KMS-11 (cell line): ENCODE results near the gene DIRAS1.
"Not testable (repeated sequence)": the region's sequence is repeated elsewhere in the genome, so short reads cannot be mapped to it uniquely, and the experiment has no call there.

ENCODE experiments used
- H2AFZ ChIP-seq: fragments of 200-600 bp; sonication (generic); 2 replicates; pipeline ENCODE4 v1.6.1; 2016; ENCODE audit warnings: antibody characterized with exemption, mixed run types, low read depth
- H3K27ac ChIP-seq: fragments of 200-600 bp; sonication (generic); 2 replicates; pipeline ENCODE4 v1.6.1; 2016; ENCODE audit warnings: mild to moderate bottlenecking, mixed run types
- H3K27me3 ChIP-seq: fragments of 200-600 bp; sonication (generic); 2 replicates; pipeline ENCODE4 v1.6.1; 2017; ENCODE audit warnings: mild to moderate bottlenecking, low read depth, mixed run types, moderate library complexity; ENCODE audit not compliant: insufficient read depth
- H3K36me3 ChIP-seq: fragments of 200-600 bp; sonication (generic); 2 replicates; pipeline ENCODE4 v1.6.1; 2017; ENCODE audit warnings: mild to moderate bottlenecking, mixed run types; ENCODE audit not compliant: insufficient read depth
- H3K4me1 ChIP-seq: fragments of 200-600 bp; sonication (generic); 2 replicates; pipeline ENCODE4 v1.6.1; 2016; ENCODE audit warnings: mild to moderate bottlenecking, low read depth, mixed run types; ENCODE audit not compliant: poor library complexity, severe bottlenecking
- H3K4me2 ChIP-seq: fragments of 200-600 bp; sonication (generic); 2 replicates; pipeline ENCODE4 v1.7.0; 2016; ENCODE audit warnings: mild to moderate bottlenecking, mixed run types
- H3K4me3 ChIP-seq: fragments of 200-600 bp; sonication (generic); IDR thresholded peaks from 2 replicates; pipeline ENCODE4 v1.6.1; 2017; ENCODE audit warnings: low read depth, low read length, mixed read lengths; ENCODE audit not compliant: insufficient read depth
- H3K79me2 ChIP-seq: fragments of 200-600 bp; sonication (generic); 2 replicates; pipeline ENCODE4 v1.6.1; 2016; ENCODE audit warnings: low read depth, mixed run types; ENCODE audit not compliant: insufficient read depth
- H3K9ac ChIP-seq: fragments of 200-600 bp; sonication (generic); 2 replicates; pipeline ENCODE4 v1.6.1; 2016; ENCODE audit warnings: mild to moderate bottlenecking, mixed run types
- H4K20me1 ChIP-seq: fragments of 200-600 bp; sonication (generic); 2 replicates; pipeline ENCODE4 v1.6.1; 2016; ENCODE audit warnings: mild to moderate bottlenecking, mixed run types; ENCODE audit not compliant: insufficient read depth
- TF ChIP-seq, protein P1 (sequence below): fragments of 200-600 bp; sonication (generic); conservative IDR thresholded peaks from 2 replicates; pipeline ENCODE4 v1.6.1; 2017; ENCODE audit warnings: low read depth, mild to moderate bottlenecking, antibody characterized with exemption, low read length, moderate library complexity, mixed read lengths

The DIRAS1 gene

DNA sequence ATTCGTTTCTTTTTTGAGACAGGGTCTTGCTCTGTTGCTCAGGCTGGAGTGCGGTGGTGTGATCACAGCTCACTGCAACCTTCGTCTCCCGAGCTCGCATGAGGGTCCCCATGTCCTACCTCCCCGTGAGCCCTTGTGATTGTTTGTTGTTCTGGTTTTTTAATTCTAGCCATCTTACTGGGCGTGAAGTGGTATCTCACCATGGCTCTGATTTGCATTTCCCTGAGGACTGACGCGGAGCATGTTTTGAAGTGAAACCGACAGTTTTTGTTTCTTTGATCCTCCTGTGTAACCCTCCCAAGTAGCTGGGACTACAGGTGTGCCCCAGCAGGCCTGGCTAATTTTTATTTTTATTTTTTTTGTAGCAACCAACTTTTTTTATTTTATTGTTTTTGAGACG, 40.4 kb downstream of the DIRAS1 start:
- Histone ChIP-seq H3K4me1 (no peaks in the 10 kb centered on the region), H3K27ac (no peak overlapping the region), H3K4me3 (no peak overlapping the region), H3K79me2 (no peaks in the 10 kb centered on the region), H2AFZ (no peak overlapping the region), H3K9ac (no peak overlapping the region), H3K4me2 (no peak overlapping the region), H4K20me1 (no peaks in the 10 kb centered on the region), H3K27me3 (no peaks in the 10 kb centered on the region), H3K36me3 (no peaks in the 10 kb centered on the region)
- TF ChIP-seq, protein P1, sequence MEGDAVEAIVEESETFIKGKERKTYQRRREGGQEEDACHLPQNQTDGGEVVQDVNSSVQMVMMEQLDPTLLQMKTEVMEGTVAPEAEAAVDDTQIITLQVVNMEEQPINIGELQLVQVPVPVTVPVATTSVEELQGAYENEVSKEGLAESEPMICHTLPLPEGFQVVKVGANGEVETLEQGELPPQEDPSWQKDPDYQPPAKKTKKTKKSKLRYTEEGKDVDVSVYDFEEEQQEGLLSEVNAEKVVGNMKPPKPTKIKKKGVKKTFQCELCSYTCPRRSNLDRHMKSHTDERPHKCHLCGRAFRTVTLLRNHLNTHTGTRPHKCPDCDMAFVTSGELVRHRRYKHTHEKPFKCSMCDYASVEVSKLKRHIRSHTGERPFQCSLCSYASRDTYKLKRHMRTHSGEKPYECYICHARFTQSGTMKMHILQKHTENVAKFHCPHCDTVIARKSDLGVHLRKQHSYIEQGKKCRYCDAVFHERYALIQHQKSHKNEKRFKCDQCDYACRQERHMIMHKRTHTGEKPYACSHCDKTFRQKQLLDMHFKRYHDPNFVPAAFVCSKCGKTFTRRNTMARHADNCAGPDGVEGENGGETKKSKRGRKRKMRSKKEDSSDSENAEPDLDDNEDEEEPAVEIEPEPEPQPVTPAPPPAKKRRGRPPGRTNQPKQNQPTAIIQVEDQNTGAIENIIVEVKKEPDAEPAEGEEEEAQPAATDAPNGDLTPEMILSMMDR: no peak

GRCh38 chr19:2679439-2679838, 41.7 kb downstream of the DIRAS1 start:
- Histone ChIP-seq H2AFZ (no peak overlapping the region), H3K4me3 (no peak overlapping the region), H3K79me2 (no peaks in the 10 kb centered on the region), H3K9ac (no peak overlapping the region), H3K4me1 (no peaks in the 10 kb centered on the region), H3K27ac (no peak overlapping the region), H3K27me3 (no peaks in the 10 kb centered on the region), H3K36me3 (no peaks in the 10 kb centered on the region), H3K4me2 (no peak overlapping the region), H4K20me1 (no peaks in the 10 kb centered on the region)
- TF ChIP-seq, protein P1: no peak

- not testable (repeated sequence) for H3K4me1 ChIP-seq, H3K4me3 ChIP-seq, H3K4me2 ChIP-seq
These were observed 42.2 kb downstream of the DIRAS1 start for GRCh38 chr19:2678948-2679347.

DNA sequence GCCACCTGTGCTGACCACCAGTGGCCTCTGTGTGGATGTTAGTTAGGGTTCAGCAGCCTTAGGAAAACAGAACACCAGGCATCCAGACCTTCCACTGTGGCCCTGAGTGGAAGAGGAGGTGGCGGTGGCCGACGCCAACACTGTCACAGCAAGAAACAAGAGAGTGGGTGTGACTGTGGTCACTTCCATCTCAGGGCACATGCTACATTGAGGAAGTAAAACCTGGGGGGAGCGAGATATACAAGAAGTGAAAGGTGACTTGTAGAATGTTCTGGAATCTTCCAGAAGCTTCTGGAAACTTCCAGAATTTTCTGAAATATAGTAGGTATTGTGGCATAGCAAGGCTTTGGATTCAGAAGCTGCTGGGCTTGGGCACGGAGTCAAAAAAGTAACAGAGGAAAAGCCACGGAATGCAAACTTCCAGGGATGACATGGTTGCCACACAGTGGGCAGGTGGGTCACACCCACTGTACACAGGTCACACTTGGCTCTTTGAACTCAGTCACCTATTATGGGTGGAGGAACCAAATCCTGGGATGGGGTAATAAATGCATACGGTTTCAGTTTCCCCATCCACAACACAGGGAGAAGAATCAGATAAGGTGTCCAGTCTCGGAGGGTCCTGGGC, 43.0 kb downstream of the DIRAS1 start:
- H3K27me3 ChIP-seq: no peaks in the 10 kb centered on the region
- H3K4me3 ChIP-seq: no peak overlapping the region
- H3K36me3 ChIP-seq: no peaks in the 10 kb centered on the region
- TF ChIP-seq, protein P1: no peak
- no peak overlapping the region for H3K4me2 ChIP-seq
- no peaks in the 10 kb centered on the region for H3K4me1 ChIP-seq
- H4K20me1 ChIP-seq: no peaks in the 10 kb centered on the region
- H3K79me2 ChIP-seq: no peaks in the 10 kb centered on the region
- no peak overlapping the region for H3K27ac ChIP-seq
- no peak overlapping the region for H2AFZ ChIP-seq
- no peak overlapping the region for H3K9ac ChIP-seq

More at GRCh38 chr19:2678948-2679347, 42.2 kb downstream of the DIRAS1 start:
- H2AFZ ChIP-seq, H3K79me2 ChIP-seq, H3K36me3 ChIP-seq, H3K9ac ChIP-seq, H3K27me3 ChIP-seq, H3K27ac ChIP-seq, H4K20me1 ChIP-seq: not testable (repeated sequence)

DNA sequence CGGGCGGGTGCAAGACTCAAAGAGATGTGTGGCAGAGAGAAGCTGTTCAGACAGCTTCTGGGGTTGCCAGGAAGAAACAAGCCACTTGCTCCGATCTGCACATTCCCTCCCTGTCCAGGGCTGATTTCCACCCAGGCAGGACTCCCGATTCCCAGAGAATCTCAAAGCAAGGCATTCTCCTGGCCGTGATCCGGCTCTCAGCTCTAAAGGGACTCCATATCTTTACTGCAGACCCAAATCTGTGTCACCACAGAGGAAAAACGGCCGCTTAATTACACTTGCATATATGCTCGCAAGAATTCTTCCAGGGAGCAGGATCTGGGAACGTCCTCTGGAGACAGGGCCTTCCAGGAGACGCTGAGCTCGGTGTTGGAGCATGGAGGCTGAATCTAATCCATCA, 44.3 kb downstream of the DIRAS1 start:
- no peak overlapping the region for H3K4me2 ChIP-seq
- H3K79me2 ChIP-seq: no peaks in the 10 kb centered on the region
- no peak overlapping the region for H2AFZ ChIP-seq
- H3K4me1 ChIP-seq: no peaks in the 10 kb centered on the region
- H3K9ac ChIP-seq: no peak overlapping the region
- H3K4me3 ChIP-seq: no peak overlapping the region
- no peaks in the 10 kb centered on the region for H3K27me3 ChIP-seq
- H4K20me1 ChIP-seq: no peaks in the 10 kb centered on the region
- no peak overlapping the region for H3K27ac ChIP-seq
- TF ChIP-seq, protein P1: no peak
- no peaks in the 10 kb centered on the region for H3K36me3 ChIP-seq
